Neural progenitor cell (in vitro differentiated cells): Measurements from ENCODE around the gene PLD4. TPM values are rescaled to one million over a fixed set of nuclear protein-coding genes. Genes with fewer than 3 reads are reported as not detected.

Experiments
- DNase-seq: peaks from one replicate; pipeline ENCODE4 v3.0.0-alpha.2; 2016; ENCODE audit warnings: low spot score
- H2AFZ ChIP-seq: fragments of 200-600 bp; sonication (generic); replicated peaks from 2 replicates; pipeline ENCODE4 v1.6.1; 2016; ENCODE audit warnings: antibody characterized with exemption
- H3F3A ChIP-seq: fragments of 200-600 bp; sonication (generic); 2 replicates; pipeline ENCODE4 v1.6.1; 2016; ENCODE audit warnings: antibody characterized with exemption, low read depth
- H3K27ac ChIP-seq: fragments of 200-600 bp; sonication (generic); 2 replicates; pipeline ENCODE4 v1.5.1; 2016; ENCODE audit warnings: mild to moderate bottlenecking
- H3K27me3 ChIP-seq: fragments of 200-600 bp; sonication (generic); 2 replicates; pipeline ENCODE4 v1.6.1; 2016; ENCODE audit warnings: mild to moderate bottlenecking, moderate library complexity
- H3K36me3 ChIP-seq: fragments of 200-600 bp; sonication (generic); 2 replicates; pipeline ENCODE4 v1.5.1; 2016
- H3K4me1 ChIP-seq: fragments of 200-600 bp; sonication (generic); 2 replicates; pipeline ENCODE4 v1.6.1; 2016; ENCODE audit warnings: mixed run types
- H3K4me2 ChIP-seq: fragments of 200-600 bp; sonication (generic); 2 replicates; pipeline ENCODE4 v1.6.1; 2016
- H3K4me3 ChIP-seq: fragments of 200-600 bp; sonication (generic); 2 replicates; pipeline ENCODE4 v1.5.1; 2016
- H3K79me2 ChIP-seq: fragments of 200-600 bp; sonication (generic); 2 replicates; pipeline ENCODE4 v1.6.1; 2016; ENCODE audit warnings: low read depth
- H3K9ac ChIP-seq: fragments of 200-600 bp; sonication (generic); 2 replicates; pipeline ENCODE4 v1.6.1; 2016
- H3K9me3 ChIP-seq: fragments of 200-600 bp; sonication (generic); 2 replicates; pipeline ENCODE4 v1.5.1; 2016; ENCODE audit warnings: low read depth
- H4K20me1 ChIP-seq: fragments of 200-600 bp; sonication (generic); 2 replicates; pipeline ENCODE4 v1.6.1; 2016; ENCODE audit warnings: low read depth
- H3K27ac Mint-ChIP-seq: 3 replicates; pipeline ENCODE4 v1.8.0; 2021; ENCODE audit warnings: mixed read lengths
- H3K27me3 Mint-ChIP-seq: 2 replicates; pipeline ENCODE4 v1.8.0; 2022; ENCODE audit warnings: low read depth, mild to moderate bottlenecking, inconsistent platforms, moderate library complexity, mixed read lengths; ENCODE audit not compliant: insufficient read depth
- H3K36me3 Mint-ChIP-seq: 3 replicates; pipeline ENCODE4 v1.8.0; 2021; ENCODE audit warnings: mixed read lengths
- H3K4me1 Mint-ChIP-seq: 3 replicates; pipeline ENCODE4 v1.8.0; 2021; ENCODE audit warnings: mixed read lengths
- H3K4me3 Mint-ChIP-seq: 3 replicates; pipeline ENCODE4 v1.8.0; 2021; ENCODE audit warnings: mild to moderate bottlenecking, moderate library complexity, mixed read lengths
- H3K9me3 Mint-ChIP-seq: 3 replicates; pipeline ENCODE4 v1.8.0; 2020; ENCODE audit warnings: mixed read lengths
- CTCF ChIP-seq: fragments of 200-600 bp; sonication (generic); IDR thresholded peaks from 2 replicates; pipeline ENCODE4 v1.5.1; 2017; ENCODE audit warnings: antibody characterized with exemption, mild to moderate bottlenecking
- EZH2 ChIP-seq: fragments of 200-600 bp; sonication (generic); IDR thresholded peaks from 2 replicates; pipeline ENCODE4 v1.6.1; 2017; ENCODE audit warnings: antibody characterized with exemption, mild to moderate bottlenecking, moderate library complexity
- EZH2phosphoT487 ChIP-seq: fragments of 200-600 bp; sonication (generic); IDR thresholded peaks from 2 replicates; pipeline ENCODE4 v1.6.1; 2017; ENCODE audit warnings: antibody characterized with exemption
- total RNA-seq: library from RNA; depleted of rRNA; stranded (reverse); fragments of >200 nt; gene quantifications from 2 replicates; pipeline ENCODE4 v1.2.3, GENCODE V29; 2015; ENCODE audit warnings: low replicate concordance

Gene PLD4
- total RNA-seq, 1 donor from 2014 or later, result not detected

- no peak for TF ChIP-seq EZH2phosphoT487
- TF ChIP-seq EZH2, result no peak
- no peak for TF ChIP-seq CTCF
- H3K36me3 ChIP-seq, result no peaks in the 10 kb centered on the region
- no peaks in the 10 kb centered on the region for H3K27me3 ChIP-seq
- no peak overlapping the region for H3K27ac ChIP-seq
- no peaks in the 10 kb centered on the region for H3K36me3 Mint-ChIP-seq
- H3K4me2 ChIP-seq, result no peak overlapping the region
- DNase-seq, result no peak
- no peaks in the 10 kb centered on the region for H3K4me1 Mint-ChIP-seq
- no peaks in the 10 kb centered on the region for H3K9me3 ChIP-seq
- H3K27ac Mint-ChIP-seq, result no peak overlapping the region
- H3K4me3 ChIP-seq, result no peak overlapping the region
- H3K9ac ChIP-seq, result no peak overlapping the region
- no peaks in the 10 kb centered on the region for H3F3A ChIP-seq
- H3K4me1 ChIP-seq, result peaks cover 10% of the 10 kb centered on the region
- H3K4me3 Mint-ChIP-seq, result no peak overlapping the region
- H4K20me1 ChIP-seq, result peaks cover 3% of the 10 kb centered on the region
- H3K79me2 ChIP-seq, result no peaks in the 10 kb centered on the region
- H3K27me3 Mint-ChIP-seq, result no peaks in the 10 kb centered on the region
- no peaks in the 10 kb centered on the region for H3K9me3 Mint-ChIP-seq
- no peak overlapping the region for H2AFZ ChIP-seq
Observed at GRCh38 chr14:104885031-104885972, 39.4 kb upstream of the PLD4 start.

GRCh38 chr14:104885973-104886689 lies 38.5 kb upstream of the PLD4 start:
- Histone ChIP-seq H3K27me3 (no peaks in the 10 kb centered on the region), H2AFZ (no peak overlapping the region), H3K36me3 (no peaks in the 10 kb centered on the region), H3F3A (no peaks in the 10 kb centered on the region), H3K79me2 (no peaks in the 10 kb centered on the region), H3K4me2 (no peak overlapping the region), H3K9ac (no peak overlapping the region), H4K20me1 (peaks cover 3% of the 10 kb centered on the region), H3K4me3 (no peak overlapping the region), H3K27ac (no peak overlapping the region), H3K4me1 (peaks cover 10% of the 10 kb centered on the region), H3K9me3 (no peaks in the 10 kb centered on the region)
- no peaks in the 10 kb centered on the region for H3K9me3 Mint-ChIP-seq
- no peak overlapping the region for H3K27ac Mint-ChIP-seq
- no peak for TF ChIP-seq EZH2
- TF ChIP-seq EZH2phosphoT487, result no peak
- TF ChIP-seq CTCF, result no peak
- no peaks in the 10 kb centered on the region for H3K27me3 Mint-ChIP-seq
- no peak overlapping the region for H3K4me3 Mint-ChIP-seq
- no peaks in the 10 kb centered on the region for H3K36me3 Mint-ChIP-seq
- no peaks in the 10 kb centered on the region for H3K4me1 Mint-ChIP-seq
- DNase-seq, result no peak

- DNase-seq, result no peak
- no peaks in the 10 kb centered on the region for H3K79me2 ChIP-seq
- peaks cover 2% of the 10 kb centered on the region for H3K27me3 Mint-ChIP-seq
- H2AFZ ChIP-seq, result no peak overlapping the region
- no peaks in the 10 kb centered on the region for H3K36me3 Mint-ChIP-seq
- H3K27ac ChIP-seq, result no peak overlapping the region
- no peaks in the 10 kb centered on the region for H3K36me3 ChIP-seq
- no peak overlapping the region for H3K4me2 ChIP-seq
- no peak overlapping the region for H3K27ac Mint-ChIP-seq
- H3K9ac ChIP-seq, result no peak overlapping the region
- H3K4me1 Mint-ChIP-seq, result no peaks in the 10 kb centered on the region
- H3K4me3 Mint-ChIP-seq, result no peak overlapping the region
- no peaks in the 10 kb centered on the region for H3K9me3 Mint-ChIP-seq
- no peak overlapping the region for H3K4me3 ChIP-seq
- no peaks in the 10 kb centered on the region for H3F3A ChIP-seq
- H3K27me3 ChIP-seq, result no peaks in the 10 kb centered on the region
- H3K4me1 ChIP-seq, result peaks cover 10% of the 10 kb centered on the region
- peaks cover 3% of the 10 kb centered on the region for H4K20me1 ChIP-seq
- no peaks in the 10 kb centered on the region for H3K9me3 ChIP-seq
- TF ChIP-seq EZH2 (no peak), EZH2phosphoT487 (no peak), CTCF (no peak)
Observed at GRCh38 chr14:104886690-104887622, 37.7 kb upstream of the PLD4 start.
